ENCODE measurements around the gene WFS1. TPM values are rescaled to one million over a fixed set of nuclear protein-coding genes. Genes with fewer than 3 reads are reported as not detected.

WFS1 gene
- total RNA-seq, 1 experiment from 2014 or later, result 21.5 TPM

DNA sequence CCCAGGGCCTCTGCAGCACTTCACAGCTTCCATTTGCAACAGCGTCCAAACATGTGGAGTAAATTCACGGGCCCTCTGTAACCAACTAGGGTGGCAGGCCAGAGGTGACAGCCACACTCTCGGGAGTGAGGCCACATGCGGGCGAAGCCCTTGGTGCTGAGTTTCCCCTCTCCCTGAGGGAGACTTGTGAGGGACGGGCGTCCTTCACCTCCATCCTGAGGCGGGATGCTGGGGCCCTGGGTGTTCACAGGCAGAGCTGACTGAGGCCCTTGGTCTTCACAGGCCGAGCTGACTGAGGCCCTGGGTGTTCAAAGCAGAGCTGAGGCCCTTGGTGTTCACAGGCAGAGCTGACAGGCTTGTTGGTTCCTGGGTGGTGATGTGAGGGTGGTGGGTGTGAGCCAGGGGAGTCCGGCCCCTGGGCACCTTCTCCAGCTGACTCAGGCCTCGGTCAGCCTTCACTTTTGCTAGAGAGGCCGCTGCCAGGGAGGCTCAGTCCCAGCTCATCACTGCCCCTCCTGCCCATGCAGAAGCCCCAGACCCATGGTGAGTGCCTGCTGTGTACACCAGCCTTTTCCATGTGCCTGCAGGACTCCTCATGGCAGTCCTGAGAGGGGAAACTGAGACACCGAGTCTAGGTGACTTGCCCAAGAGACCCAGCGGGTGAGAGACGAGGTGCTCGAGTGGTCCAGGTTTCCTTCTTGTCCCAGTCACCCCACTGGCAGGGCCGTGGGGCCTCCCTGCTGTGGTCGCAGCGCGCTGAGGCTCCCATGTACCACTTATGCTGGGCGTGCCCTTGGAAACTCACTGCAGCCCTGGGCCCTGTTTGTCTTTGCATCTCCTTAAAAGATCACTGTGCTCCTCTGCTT lies 8.5 kb downstream of the WFS1 start:
- Histone ChIP-seq H3K36me3 (ENCODE audit: control insufficient read depth in 1 of 2, insufficient read depth in 2 of 2, low read length in 2 of 2) (no peaks in the 10 kb centered on the region), H4K20me1 (ENCODE audit: insufficient read depth) (no peaks in the 10 kb centered on the region), H3K4me3 (replicated peaks in 1 of 2; ENCODE audit: low read depth in 1 of 2, low read length in 2 of 2) (no peak overlapping the region), H3K27me3 (ENCODE audit: insufficient read depth, low read length) (no peaks in the 10 kb centered on the region), H3K9me2 (ENCODE audit: insufficient read depth) (no peaks in the 10 kb centered on the region), H3K9ac (ENCODE audit: low read length) (no peak overlapping the region), H3K4me2 (ENCODE audit: low read length) (no peak overlapping the region), H3K4me1 (ENCODE audit: control insufficient read depth in 1 of 2, insufficient read depth in 2 of 2, low read length in 2 of 2) (peaks cover 7 to 14% of the 10 kb centered on the region in 2 experiments), H2AFZ (ENCODE audit: low read depth, low read length, poor library complexity, severe bottlenecking) (no peak overlapping the region), H3K79me2 (ENCODE audit: insufficient read depth, low read length) (no peaks in the 10 kb centered on the region), H3K27ac (ENCODE audit: low read depth, low read length) (no peak overlapping the region), H3K9me3 (ENCODE audit: control insufficient read depth in 1 of 2, insufficient read depth in 1 of 2, low read depth in 1 of 2, low read length in 2 of 2) (no peaks in the 10 kb centered on the region)
- DNase-seq (ENCODE audit: low read depth, low spot score) (no peak), ATAC-seq (no peak)
- ChIA-PET CTCF (no interaction called here), POLR2A (no interaction called here), RAD21 (ENCODE audit: low non-redundant PET in 1 of 2, low total read pairs in 2 of 2, uncharacterized antibody in 2 of 2, unreplicated experiment in 2 of 2) (no interaction called here)
- intact Hi-C loops (cut with micrococcal nuclease), result no loop called here
- TF ChIP-seq ATF3 (IDR thresholded peaks at IDR 0.05), result no peak
- TF ChIP-seq RAD21 (IDR thresholded peaks at IDR 0.05; ENCODE audit: low read depth), result no peak
- no peak for TF ChIP-seq CEBPB (IDR thresholded peaks at IDR 0.05; ENCODE audit: low read depth)
- TF ChIP-seq, protein P1, sequence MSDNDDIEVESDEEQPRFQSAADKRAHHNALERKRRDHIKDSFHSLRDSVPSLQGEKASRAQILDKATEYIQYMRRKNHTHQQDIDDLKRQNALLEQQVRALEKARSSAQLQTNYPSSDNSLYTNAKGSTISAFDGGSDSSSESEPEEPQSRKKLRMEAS (IDR thresholded peaks at IDR 0.05), result no peak
- TF ChIP-seq POLR2AphosphoS5 (IDR thresholded peaks at IDR 0.05; ENCODE audit: low read depth, low read length), result no peak
- TF ChIP-seq SIN3A (IDR thresholded peaks at IDR 0.05; ENCODE audit: low read depth), result no peak
- no peak for TF ChIP-seq POLR2A (IDR thresholded peaks at IDR 0.05; ENCODE audit: borderline replicate concordance, extremely low read depth, insufficient read depth, insufficient read length)
- TF ChIP-seq EGR1 (IDR thresholded peaks at IDR 0.05; ENCODE audit: low read depth), result no peak
- TF ChIP-seq FOSL1 (IDR thresholded peaks at IDR 0.05; ENCODE audit: low read depth), result no peak
- no peak for TF ChIP-seq EZH2 (IDR thresholded peaks at IDR 0.05)
- no peak for TF ChIP-seq CBX3 (IDR thresholded peaks at IDR 0.05; ENCODE audit: low read depth)
- TF ChIP-seq, protein P2, sequence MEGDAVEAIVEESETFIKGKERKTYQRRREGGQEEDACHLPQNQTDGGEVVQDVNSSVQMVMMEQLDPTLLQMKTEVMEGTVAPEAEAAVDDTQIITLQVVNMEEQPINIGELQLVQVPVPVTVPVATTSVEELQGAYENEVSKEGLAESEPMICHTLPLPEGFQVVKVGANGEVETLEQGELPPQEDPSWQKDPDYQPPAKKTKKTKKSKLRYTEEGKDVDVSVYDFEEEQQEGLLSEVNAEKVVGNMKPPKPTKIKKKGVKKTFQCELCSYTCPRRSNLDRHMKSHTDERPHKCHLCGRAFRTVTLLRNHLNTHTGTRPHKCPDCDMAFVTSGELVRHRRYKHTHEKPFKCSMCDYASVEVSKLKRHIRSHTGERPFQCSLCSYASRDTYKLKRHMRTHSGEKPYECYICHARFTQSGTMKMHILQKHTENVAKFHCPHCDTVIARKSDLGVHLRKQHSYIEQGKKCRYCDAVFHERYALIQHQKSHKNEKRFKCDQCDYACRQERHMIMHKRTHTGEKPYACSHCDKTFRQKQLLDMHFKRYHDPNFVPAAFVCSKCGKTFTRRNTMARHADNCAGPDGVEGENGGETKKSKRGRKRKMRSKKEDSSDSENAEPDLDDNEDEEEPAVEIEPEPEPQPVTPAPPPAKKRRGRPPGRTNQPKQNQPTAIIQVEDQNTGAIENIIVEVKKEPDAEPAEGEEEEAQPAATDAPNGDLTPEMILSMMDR (IDR thresholded peaks at IDR 0.05 in 2 of 3, conservative IDR thresholded peaks at IDR 0.05 in 1 of 3; ENCODE audit: borderline replicate concordance in 1 of 3, insufficient read depth in 1 of 3, low read depth in 2 of 3, low read length in 2 of 3), result no peak
- no peak for TF ChIP-seq TCF7L2 (IDR thresholded peaks at IDR 0.05; ENCODE audit: borderline replicate concordance, extremely low read depth, insufficient read depth, insufficient read length)
- BruUV-seq (replicated peaks), result no TSS peak

Data from HCT116 (cell line).